Posterior vena cava (tissue), 2 donors: ENCODE data around the gene UTF1. TPM values are rescaled to one million over a fixed set of nuclear protein-coding genes. Genes with fewer than 3 reads are reported as not detected.

Experiments used
- DNase-seq: peaks from one replicate; pipeline ENCODE4 v3.0.0-alpha.2; 2020; ENCODE audit warnings: low spot score
- intact Hi-C, 2 donors: fragments of 100-400 bp; cut with DNase I; formaldehyde crosslinking; loops; one replicate each; pipeline versions ENCODE4 v1.14.1 to v1.14.2; 2022 to 2023
- total RNA-seq, 2 donors: library from RNA; stranded (reverse); fragmentation: NEBNext Ultra II Directional; extraction: Animal tissue kit (Norgen Biotek cat#: 25700); gene quantifications; one replicate each; pipeline ENCODE4 v1.2.1, GENCODE V29; 2021
- donor health status: DM: yes; HTN: yes; CAD: no.
- donor health status: DM: yes; HTN: yes; CAD: no.

UTF1 gene
- total RNA-seq, 2 donors from 2014 or later, result not detected

- intact Hi-C loops, result no loop called here
- no peak for DNase-seq
Measured at GRCh38 chr10:133237588-133238465, 7.8 kb downstream of the UTF1 start, which contains the start of gene VENTX. Gene VENTX, plus strand, starts transcription at chr10:133237855. Its CDS starts 60 bp downstream, at chr10:133237915.

- DNase-seq, result no peak
- intact Hi-C loops, result no loop called here
Measured at GRCh38 chr10:133238466-133238804, 8.4 kb downstream of the UTF1 start.

GRCh38 chr10:133239990-133240389 is 10.0 kb downstream of the UTF1 start:
- no peak for DNase-seq
- intact Hi-C loops, result no loop called here

- no peak for DNase-seq
- intact Hi-C loops, result no loop called here
Measured at GRCh38 chr10:133241501-133242205, 11.6 kb downstream of the UTF1 start.

- DNase-seq, result no peak
- intact Hi-C loops, result no loop called here
Measured at GRCh38 chr10:133242611-133243356, 12.8 kb downstream of the UTF1 start.

GRCh38 chr10:133243593-133243992 is 13.6 kb downstream of the UTF1 start:
- no peak for DNase-seq
- intact Hi-C loops, result no loop called here

- intact Hi-C loops, result no loop called here
- no peak for DNase-seq
Measured at GRCh38 chr10:133245439-133246235, 15.6 kb downstream of the UTF1 start.

GRCh38 chr10:133246236-133246626 is 16.2 kb downstream of the UTF1 start:
- DNase-seq, result no peak
- intact Hi-C loops, result no loop called here

- intact Hi-C loops, result no loop called here
- no peak for DNase-seq
Measured at GRCh38 chr10:133247681-133248333, 17.8 kb downstream of the UTF1 start.

- intact Hi-C loops, result no loop called here
- DNase-seq, result no peak
Measured at GRCh38 chr10:133248334-133248715, 18.3 kb downstream of the UTF1 start.

- intact Hi-C loops, result no loop called here
- DNase-seq, result no peak
Measured at GRCh38 chr10:133249094-133249780, 19.2 kb downstream of the UTF1 start.

- intact Hi-C loops, result loop anchor here in 1 of 2 donors (5.0 to 10.0 kb wide), 2 partner anchors 383 to 1835 kb away; no protein-coding TSS in a partner anchor
- DNase-seq, result no peak
Measured at GRCh38 chr10:133249975-133250754, 20.1 kb downstream of the UTF1 start.

GRCh38 chr10:133251388-133252222 is 21.6 kb downstream of the UTF1 start:
- intact Hi-C loops, result loop anchor here in 1 of 2 donors (5.0 to 10.0 kb wide), 2 partner anchors 384 to 1837 kb away; no protein-coding TSS in a partner anchor
- DNase-seq, result no peak

GRCh38 chr10:133252223-133252552 is 22.2 kb downstream of the UTF1 start:
- intact Hi-C loops, result loop anchor here in 1 of 2 donors (5.0 to 10.0 kb wide), 2 partner anchors 385 to 1837 kb away; no protein-coding TSS in a partner anchor
- DNase-seq, result no peak

GRCh38 chr10:133253361-133253955 is 23.4 kb downstream of the UTF1 start:
- intact Hi-C loops, result loop anchor here in 1 of 2 donors (5.0 to 10.0 kb wide), 2 partner anchors 386 to 1839 kb away; no protein-coding TSS in a partner anchor
- DNase-seq, result no peak
